A673 (cell line): ENCODE measurements around the gene SH3RF3.

Experiments used
- EZH2 ChIP-seq: fragments of 200-600 bp; sonication (generic); IDR thresholded peaks from 2 replicates; pipeline ENCODE4 v1.6.1; 2017; ENCODE audit warnings: borderline replicate concordance, low read depth, mild to moderate bottlenecking, mixed read lengths, antibody characterized with exemption, low read length; ENCODE audit not compliant: poor library complexity, severe bottlenecking
- TF ChIP-seq, protein P1 (sequence below): fragments of 300-800, 200-600 bp; sonication (generic); conservative IDR thresholded peaks from 2 replicates; pipeline ENCODE4 v1.5.1; 2017; ENCODE audit warnings: low read depth, mild to moderate bottlenecking, antibody characterized with exemption, low read length, moderate library complexity, mixed read lengths

DNA sequence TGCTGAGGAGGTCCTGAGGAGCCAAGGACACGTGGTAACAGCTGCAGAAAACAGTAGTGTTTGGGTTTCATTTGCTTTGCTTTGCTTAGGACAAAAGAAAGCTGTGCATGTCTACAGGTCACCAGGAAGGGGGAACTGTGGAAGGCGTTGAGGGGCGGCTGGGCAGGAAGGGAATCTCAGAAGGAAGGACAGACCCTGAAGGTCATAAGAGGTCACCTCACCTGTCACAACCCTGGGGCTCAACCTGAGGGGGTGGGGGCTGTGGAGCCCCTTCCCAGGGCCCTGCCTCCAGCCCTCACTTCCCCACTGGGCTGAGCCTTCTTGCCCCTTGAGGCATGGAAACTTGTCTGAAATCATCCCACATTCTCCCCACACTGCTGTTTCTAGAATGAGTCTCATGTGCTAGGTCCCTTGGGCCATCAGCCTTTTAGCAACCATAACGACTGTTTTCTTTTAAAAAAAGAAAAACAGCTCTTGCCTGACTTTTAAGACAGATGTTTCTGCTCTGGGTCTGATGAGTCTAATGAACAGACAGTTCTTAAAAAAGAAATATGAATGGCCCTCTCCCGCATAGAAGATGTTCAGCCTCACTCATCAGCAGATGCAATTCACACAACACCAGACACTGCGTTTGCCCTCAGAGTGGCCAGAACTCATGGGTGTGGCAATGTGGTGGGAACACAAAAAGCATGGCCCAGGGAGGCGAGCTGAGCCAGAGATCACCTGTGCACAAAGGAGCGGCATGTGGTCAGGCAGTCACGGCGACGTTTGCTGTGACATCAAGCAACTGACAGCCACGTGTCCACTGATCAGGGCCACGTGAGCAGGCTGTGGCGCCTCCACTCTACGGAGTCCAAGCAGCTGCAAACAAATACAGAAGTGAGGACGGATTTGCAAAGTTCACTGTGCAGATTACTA is 400.8 kb downstream of the SH3RF3 start:
- TF ChIP-seq, protein P1, sequence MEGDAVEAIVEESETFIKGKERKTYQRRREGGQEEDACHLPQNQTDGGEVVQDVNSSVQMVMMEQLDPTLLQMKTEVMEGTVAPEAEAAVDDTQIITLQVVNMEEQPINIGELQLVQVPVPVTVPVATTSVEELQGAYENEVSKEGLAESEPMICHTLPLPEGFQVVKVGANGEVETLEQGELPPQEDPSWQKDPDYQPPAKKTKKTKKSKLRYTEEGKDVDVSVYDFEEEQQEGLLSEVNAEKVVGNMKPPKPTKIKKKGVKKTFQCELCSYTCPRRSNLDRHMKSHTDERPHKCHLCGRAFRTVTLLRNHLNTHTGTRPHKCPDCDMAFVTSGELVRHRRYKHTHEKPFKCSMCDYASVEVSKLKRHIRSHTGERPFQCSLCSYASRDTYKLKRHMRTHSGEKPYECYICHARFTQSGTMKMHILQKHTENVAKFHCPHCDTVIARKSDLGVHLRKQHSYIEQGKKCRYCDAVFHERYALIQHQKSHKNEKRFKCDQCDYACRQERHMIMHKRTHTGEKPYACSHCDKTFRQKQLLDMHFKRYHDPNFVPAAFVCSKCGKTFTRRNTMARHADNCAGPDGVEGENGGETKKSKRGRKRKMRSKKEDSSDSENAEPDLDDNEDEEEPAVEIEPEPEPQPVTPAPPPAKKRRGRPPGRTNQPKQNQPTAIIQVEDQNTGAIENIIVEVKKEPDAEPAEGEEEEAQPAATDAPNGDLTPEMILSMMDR: no peak
- TF ChIP-seq EZH2: no peak
